Vagina (tissue), 2 donors: ENCODE data around the gene GHR.

ENCODE experiments used
- CTCF ChIP-seq, 3 experiments: fragments of 450-650 bp in 2 of 3; fragments of 200-600 bp in 1 of 3; sonication (generic) in 1 of 3; IDR thresholded peaks; one replicate each; pipeline ENCODE4 v1.5.1; 2017 to 2019; ENCODE audit warnings: antibody characterized with exemption in 3 of 3, mild to moderate bottlenecking in 2 of 3, moderate library complexity in 2 of 3
- POLR2A ChIP-seq, 2 donors: fragments of 450-650 bp; IDR thresholded peaks; one replicate each; pipeline ENCODE4 v1.6.1; 2017; ENCODE audit warnings: antibody characterized with exemption in 2 of 2, mild to moderate bottlenecking in 2 of 2, moderate library complexity in 2 of 2
- POLR2AphosphoS5 ChIP-seq, 2 donors: sonication (generic); formaldehyde crosslinking; IDR thresholded peaks; one replicate each; pipeline ENCODE4 v1.9.0; 2017; ENCODE audit warnings: antibody characterized with exemption in 2 of 2, mild to moderate bottlenecking in 2 of 2, low read depth in 1 of 2; ENCODE audit not compliant: insufficient read depth in 1 of 2

GRCh38 chr5:42648915-42649314, 225.7 kb downstream of the GHR start:
- TF ChIP-seq CTCF (IDR thresholded peaks at IDR 0.05) (no peak), POLR2AphosphoS5 (IDR thresholded peaks at IDR 0.05; ENCODE audit: insufficient read depth in 1 of 2, low read depth in 1 of 2) (no peak), POLR2A (IDR thresholded peaks at IDR 0.05) (no peak)
